ENCODE measurements around the gene GSX1. TPM values are rescaled to one million over a fixed set of nuclear protein-coding genes. Genes with fewer than 3 reads are reported as not detected.

GSX1 gene
- total RNA-seq, 1 donor from 2014 or later = not detected

DNA sequence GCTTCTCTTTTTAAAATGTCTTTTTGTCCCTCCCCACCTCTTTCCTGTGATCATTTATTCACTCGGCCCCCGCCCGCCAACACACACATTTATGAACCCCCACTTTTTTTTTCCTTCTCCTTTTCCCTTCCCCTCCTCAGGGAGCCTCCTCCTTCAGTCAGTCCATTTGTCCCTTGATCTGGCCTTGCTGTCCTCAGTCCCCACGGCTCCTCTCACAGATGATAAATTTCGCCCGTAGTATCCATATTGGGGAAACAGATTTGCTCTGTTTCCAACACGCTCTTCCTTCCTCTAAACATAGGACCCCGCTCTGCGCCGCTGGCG, 2.0 kb downstream of the GSX1 start:
- no peaks in the 10 kb centered on the region for H3K36me3 ChIP-seq
- TF ChIP-seq POLR2AphosphoS5 (IDR thresholded peaks at IDR 0.05; ENCODE audit: insufficient read depth in 1 of 2, low read depth in 1 of 2) (no peak), CTCF (IDR thresholded peaks at IDR 0.05) (no peak), POLR2A (IDR thresholded peaks at IDR 0.05) (no peak)
- intact Hi-C loops (cut with DNase I) = no loop called here
- H3K9me3 ChIP-seq = no peaks in the 10 kb centered on the region
- no peak for DNase-seq (ENCODE audit: extremely low spot score in 2 of 2)
- peaks cover 34% of the 10 kb centered on the region for H3K4me1 ChIP-seq
- H3K4me3 ChIP-seq = no peak overlapping the region
- H3K27me3 ChIP-seq = peaks cover 26% of the 10 kb centered on the region
- H3K27ac ChIP-seq = no peak overlapping the region

DNA sequence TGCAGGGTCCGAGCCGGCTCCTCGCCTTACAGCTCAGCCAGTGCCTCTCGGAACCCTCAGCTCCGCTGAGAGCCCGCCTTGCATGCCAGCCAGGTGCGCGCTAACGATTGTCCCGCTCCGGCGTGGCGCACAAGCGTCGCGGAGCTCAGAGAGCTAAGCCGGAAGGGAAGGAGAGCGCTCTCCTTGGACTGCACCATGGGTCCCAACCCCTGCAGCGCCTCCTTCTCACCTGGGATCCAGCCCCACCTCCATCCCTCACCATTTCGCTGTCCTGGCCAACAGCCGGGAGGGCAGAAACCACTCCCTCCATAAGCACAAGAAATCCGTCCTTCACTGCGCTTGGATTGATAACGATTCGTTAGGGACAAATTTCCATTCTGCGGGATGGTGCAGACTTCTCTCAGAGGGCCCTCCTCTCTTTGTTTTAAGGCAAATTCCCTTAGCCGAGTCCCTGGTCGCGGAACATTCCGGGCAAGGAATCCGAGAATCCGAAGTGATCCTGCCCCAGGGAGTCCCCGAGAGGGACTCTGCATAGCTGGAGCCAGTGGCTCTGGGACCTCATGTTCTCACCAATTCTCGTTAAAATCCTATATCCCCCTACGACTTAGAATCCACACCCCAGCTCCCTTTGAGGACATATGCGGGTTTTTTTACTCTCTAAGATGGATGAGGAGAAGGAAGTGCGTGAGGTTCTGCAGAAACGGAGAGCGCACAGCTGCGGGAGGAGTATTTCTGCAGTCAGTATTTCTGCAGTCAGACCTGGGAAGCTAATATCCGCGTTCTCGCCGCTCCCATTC, 2.8 kb downstream of the GSX1 start:
- Histone ChIP-seq H3K27me3 (peaks cover 24% of the 10 kb centered on the region), H3K4me3 (no peak overlapping the region), H3K4me1 (peaks cover 26% of the 10 kb centered on the region), H3K9me3 (no peaks in the 10 kb centered on the region), H3K27ac (no peak overlapping the region), H3K36me3 (no peaks in the 10 kb centered on the region)
- intact Hi-C loops (cut with DNase I) = no loop called here
- TF ChIP-seq POLR2A (IDR thresholded peaks at IDR 0.05) = no peak
- TF ChIP-seq POLR2AphosphoS5 (IDR thresholded peaks at IDR 0.05; ENCODE audit: insufficient read depth in 1 of 2, low read depth in 1 of 2) = no peak
- no peak for TF ChIP-seq CTCF (IDR thresholded peaks at IDR 0.05)
- DNase-seq (ENCODE audit: extremely low spot score in 2 of 2) = no peak

DNA sequence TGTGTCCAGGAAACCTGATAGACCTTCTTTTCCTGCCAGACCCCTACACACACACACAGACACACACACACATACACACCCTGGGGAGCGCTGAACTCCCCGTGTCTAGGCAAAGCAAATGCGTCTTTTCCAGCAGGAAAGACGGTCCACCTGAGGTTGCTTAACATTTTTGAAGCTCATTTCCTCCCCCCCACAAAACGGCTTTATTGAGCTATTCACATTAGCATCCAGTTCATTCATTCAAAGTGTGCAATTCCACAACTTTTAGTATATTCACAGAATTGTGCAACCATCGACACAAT, 3.4 kb downstream of the GSX1 start:
- TF ChIP-seq CTCF (IDR thresholded peaks at IDR 0.05) = no peak
- no peak for TF ChIP-seq POLR2AphosphoS5 (IDR thresholded peaks at IDR 0.05; ENCODE audit: insufficient read depth in 1 of 2, low read depth in 1 of 2)
- TF ChIP-seq POLR2A (IDR thresholded peaks at IDR 0.05) = no peak
- DNase-seq (ENCODE audit: extremely low spot score in 2 of 2) = no peak
- H3K27me3 ChIP-seq = peaks cover 19% of the 10 kb centered on the region
- intact Hi-C loops (cut with DNase I) = no loop called here
- H3K27ac ChIP-seq = no peak overlapping the region
- H3K4me3 ChIP-seq = no peak overlapping the region
- peaks cover 21% of the 10 kb centered on the region for H3K4me1 ChIP-seq
- no peaks in the 10 kb centered on the region for H3K9me3 ChIP-seq
- H3K36me3 ChIP-seq = no peaks in the 10 kb centered on the region

GRCh38 chr13:27796544-27797227, 4.4 kb downstream of the GSX1 start:
- peaks cover 11% of the 10 kb centered on the region for H3K4me1 ChIP-seq
- H3K27me3 ChIP-seq = peaks cover 15% of the 10 kb centered on the region
- DNase-seq (ENCODE audit: extremely low spot score in 2 of 2) = no peak
- intact Hi-C loops (cut with DNase I) = no loop called here
- no peak overlapping the region for H3K27ac ChIP-seq
- H3K36me3 ChIP-seq = no peaks in the 10 kb centered on the region
- TF ChIP-seq POLR2AphosphoS5 (IDR thresholded peaks at IDR 0.05; ENCODE audit: insufficient read depth in 1 of 2, low read depth in 1 of 2) (no peak), CTCF (IDR thresholded peaks at IDR 0.05) (no peak), POLR2A (IDR thresholded peaks at IDR 0.05) (no peak)
- H3K9me3 ChIP-seq = no peaks in the 10 kb centered on the region
- H3K4me3 ChIP-seq = no peak overlapping the region

GRCh38 chr13:27797228-27797624, 4.9 kb downstream of the GSX1 start:
- Histone ChIP-seq H3K27me3 (peaks cover 10% of the 10 kb centered on the region), H3K9me3 (no peaks in the 10 kb centered on the region), H3K4me1 (peaks cover 9% of the 10 kb centered on the region), H3K36me3 (no peaks in the 10 kb centered on the region), H3K4me3 (no peak overlapping the region), H3K27ac (no peak overlapping the region)
- no peak for DNase-seq (ENCODE audit: extremely low spot score in 2 of 2)
- TF ChIP-seq POLR2A (IDR thresholded peaks at IDR 0.05) = no peak
- intact Hi-C loops (cut with DNase I) = no loop called here
